ENCODE data around the gene COL24A1.

- TF ChIP-seq EZH2 (IDR thresholded peaks at IDR 0.05) (no peak), POLR2AphosphoS5 (IDR thresholded peaks at IDR 0.05; ENCODE audit: borderline replicate concordance, low read depth, low read length) (no peak)
Observed at GRCh38 chr1:85934516-85934915, 222.1 kb downstream of the COL24A1 start.
